Caco-2 (cell line): ENCODE measurements around the gene SP6. TPM values are rescaled to one million over a fixed set of nuclear protein-coding genes. Genes with fewer than 3 reads are reported as not detected.
A peak's percentile ranks its signal among the peaks of the same experiment; 100 is the strongest.

Source experiments
- BruUV-seq: library from RNA; stranded (reverse); fragments of 400-500 nt; replicated peaks from 2 replicates; lab custom pipeline; 2021; lab: Mats Ljungman, UMichigan
- CTCF ChIA-PET: fragments of 300-600 bp; sonication (Branson Sonifier 250); formaldehyde crosslinking; loops from one replicate; lab custom pipeline; 2022; ENCODE audit warnings: antibody characterized with exemption; lab: Charles Lee
- POLR2A ChIA-PET: fragments of 300-600 bp; sonication (Branson Sonifier 250); formaldehyde crosslinking; loops from one replicate; lab custom pipeline; 2022; ENCODE audit warnings: antibody characterized with exemption; lab: Charles Lee
- DNase-seq, 2 experiments: peaks; one replicate each; pipeline versions ENCODE4 v3.0.0 to v3.0.0-alpha.2; 2020 to 2022
- H3K27me3 ChIP-seq: replicated peaks from 2 replicates; pipeline ENCODE4 v1.6.0; 2011; ENCODE audit warnings: low read length; ENCODE audit not compliant: control insufficient read depth, insufficient read depth
- H3K36me3 ChIP-seq: 2 replicates; pipeline ENCODE4 v1.5.1; 2011; ENCODE audit warnings: low read length; ENCODE audit not compliant: control insufficient read depth, insufficient read depth
- H3K4me1 ChIP-seq: fragments of 250-450 bp; sonication (Bioruptor Pico); 2 replicates; pipeline ENCODE4 v1.5.1; 2020; ENCODE audit warnings: mild to moderate bottlenecking
- H3K4me3 ChIP-seq: 2 replicates; pipeline ENCODE4 v1.5.1; 2011; ENCODE audit warnings: low read depth, mild to moderate bottlenecking, control low read depth, low read length
- H3K9me3 ChIP-seq: fragments of 250-450 bp; sonication (Bioruptor Pico); 2 replicates; pipeline ENCODE4 v1.5.1; 2020; ENCODE audit warnings: mild to moderate bottlenecking, moderate library complexity
- H3K27ac Mint-ChIP-seq: one replicate; pipeline ENCODE4 v1.8.0; 2022; ENCODE audit warnings: mixed read lengths; ENCODE audit not compliant: unreplicated experiment
- H3K27me3 Mint-ChIP-seq: one replicate; pipeline ENCODE4 v1.8.0; 2022; ENCODE audit warnings: mixed read lengths; ENCODE audit not compliant: insufficient read depth, unreplicated experiment
- H3K36me3 Mint-ChIP-seq: one replicate; pipeline ENCODE4 v1.8.0; 2022; ENCODE audit warnings: mild to moderate bottlenecking, mixed read lengths; ENCODE audit not compliant: insufficient read depth, unreplicated experiment
- H3K4me1 Mint-ChIP-seq: one replicate; pipeline ENCODE4 v1.8.0; 2022; ENCODE audit warnings: low read depth, mixed read lengths; ENCODE audit not compliant: unreplicated experiment
- H3K4me3 Mint-ChIP-seq: one replicate; pipeline ENCODE4 v1.8.0; 2022; ENCODE audit warnings: mild to moderate bottlenecking, moderate library complexity, mixed read lengths; ENCODE audit not compliant: unreplicated experiment
- H3K9me3 Mint-ChIP-seq: one replicate; pipeline ENCODE4 v1.8.0; 2022; ENCODE audit warnings: mixed read lengths; ENCODE audit not compliant: unreplicated experiment
- intact Hi-C: fragments of 100-400 bp; cut with micrococcal nuclease; formaldehyde crosslinking; loops from one replicate; pipeline ENCODE4 v1.10.0; 2022; ENCODE audit not compliant: unreplicated experiment
- total RNA-seq: library from RNA; stranded (reverse); gene quantifications from 2 replicates; pipeline ENCODE4 v1.2.3, GENCODE V29; 2022
- TF ChIP-seq, protein P1 (sequence below), 2 experiments: fragments of 200-600 bp in 1 of 2; IDR thresholded peaks; 1 replicate in 1 of 2; 2 replicates in 1 of 2; pipeline versions ENCODE4 v1.5.1 to v1.8.0; 2011 to 2022; ENCODE audit warnings: antibody characterized with exemption in 1 of 2, control low read depth in 1 of 2, inconsistent platforms in 1 of 2, low read depth in 1 of 2, low read length in 1 of 2, mild to moderate bottlenecking in 1 of 2, moderate library complexity in 1 of 2; ENCODE audit not compliant: insufficient read depth in 1 of 2, severe bottlenecking in 1 of 2, unreplicated experiment in 1 of 2

The SP6 gene
- total RNA-seq, 1 experiment from 2014 or later, result 25.0 TPM

DNA sequence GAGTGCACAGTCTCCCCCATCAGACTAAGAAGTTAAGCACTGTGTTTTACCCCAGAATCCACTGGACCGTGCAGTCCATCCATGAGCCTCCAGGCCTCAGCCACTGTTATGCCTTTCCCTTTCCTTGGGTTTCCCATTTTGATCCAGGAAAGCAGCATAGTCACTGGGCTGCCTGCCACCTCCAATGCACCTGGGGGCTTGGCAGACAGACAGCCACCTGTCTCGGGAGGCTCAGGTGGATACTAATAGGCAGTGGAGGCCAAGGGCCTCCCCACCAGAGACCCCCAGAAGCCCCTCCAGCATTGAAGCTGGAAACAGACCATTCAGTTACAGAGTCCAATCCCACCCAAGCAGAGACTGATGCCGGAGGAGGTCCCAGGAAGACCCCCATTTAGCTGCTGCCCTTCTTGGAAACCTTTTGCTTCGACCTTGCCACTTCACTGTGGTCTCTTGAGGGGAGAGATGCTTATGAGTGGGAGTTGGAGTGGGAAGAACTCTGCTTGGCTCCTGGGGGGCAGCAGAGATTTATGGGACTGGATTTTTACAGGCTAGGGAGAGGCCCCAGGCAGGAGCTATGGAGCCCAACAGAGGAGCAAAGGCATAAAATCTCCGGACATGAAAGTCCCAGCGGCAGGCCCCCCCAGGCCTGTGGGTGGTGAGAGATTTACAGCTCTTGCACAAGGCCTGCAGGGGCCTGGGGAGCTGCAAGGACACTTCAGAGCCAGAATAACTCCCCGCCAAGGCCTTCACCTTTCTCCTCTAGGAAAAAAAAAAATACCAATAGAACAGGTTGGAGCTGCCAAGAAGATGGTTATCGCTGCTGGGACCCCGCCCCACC, 32.8 kb upstream of the SP6 start:
- BruUV-seq, result no TSS peak
- Mint-ChIP-seq H3K9me3 (no peaks in the 10 kb centered on the region), H3K36me3 (peaks cover 7% of the 10 kb centered on the region), H3K27ac (peak overlapping the region; percentile 1), H3K27me3 (no peaks in the 10 kb centered on the region), H3K4me3 (peak overlapping the region; percentile 62), H3K4me1 (peaks cover 34% of the 10 kb centered on the region)
- POLR2A ChIA-PET, result interaction anchor here (0.5 to 3.5 kb wide), 11 partner anchors 12 to 915 kb away, joined by 3 to 37 read pairs (median 5); partner anchors contain the start of genes LRRC46, MRPL10, NFE2L1 and PNPO
- no peaks in the 10 kb centered on the region for H3K36me3 ChIP-seq
- TF ChIP-seq, protein P1, sequence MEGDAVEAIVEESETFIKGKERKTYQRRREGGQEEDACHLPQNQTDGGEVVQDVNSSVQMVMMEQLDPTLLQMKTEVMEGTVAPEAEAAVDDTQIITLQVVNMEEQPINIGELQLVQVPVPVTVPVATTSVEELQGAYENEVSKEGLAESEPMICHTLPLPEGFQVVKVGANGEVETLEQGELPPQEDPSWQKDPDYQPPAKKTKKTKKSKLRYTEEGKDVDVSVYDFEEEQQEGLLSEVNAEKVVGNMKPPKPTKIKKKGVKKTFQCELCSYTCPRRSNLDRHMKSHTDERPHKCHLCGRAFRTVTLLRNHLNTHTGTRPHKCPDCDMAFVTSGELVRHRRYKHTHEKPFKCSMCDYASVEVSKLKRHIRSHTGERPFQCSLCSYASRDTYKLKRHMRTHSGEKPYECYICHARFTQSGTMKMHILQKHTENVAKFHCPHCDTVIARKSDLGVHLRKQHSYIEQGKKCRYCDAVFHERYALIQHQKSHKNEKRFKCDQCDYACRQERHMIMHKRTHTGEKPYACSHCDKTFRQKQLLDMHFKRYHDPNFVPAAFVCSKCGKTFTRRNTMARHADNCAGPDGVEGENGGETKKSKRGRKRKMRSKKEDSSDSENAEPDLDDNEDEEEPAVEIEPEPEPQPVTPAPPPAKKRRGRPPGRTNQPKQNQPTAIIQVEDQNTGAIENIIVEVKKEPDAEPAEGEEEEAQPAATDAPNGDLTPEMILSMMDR (IDR thresholded peaks at IDR 0.05; ENCODE audit: insufficient read depth in 1 of 2, low read depth in 1 of 2, low read length in 1 of 2, severe bottlenecking in 1 of 2, unreplicated experiment in 1 of 2), result peak in 1 of 2 experiments; percentile 9
- no peaks in the 10 kb centered on the region for H3K9me3 ChIP-seq
- peaks cover 55% of the 10 kb centered on the region for H3K4me1 ChIP-seq
- peak; percentile 94 to 98 for DNase-seq
- CTCF ChIA-PET, result interaction anchor here (0.8 to 15.7 kb wide), 16 partner anchors 8 to 151 kb away, joined by 3 to 904 read pairs (median 5); partner anchors contain the start of genes CDK5RAP3, LRRC46, MRPL10 and OSBPL7
- intact Hi-C loops, result loop anchor here (1.0 to 2.0 kb wide), 2 partner anchors 13 to 33 kb away; partner anchors contain the start of gene SP6
- no peak overlapping the region for H3K4me3 ChIP-seq
- H3K27me3 ChIP-seq, result no peaks in the 10 kb centered on the region

DNA sequence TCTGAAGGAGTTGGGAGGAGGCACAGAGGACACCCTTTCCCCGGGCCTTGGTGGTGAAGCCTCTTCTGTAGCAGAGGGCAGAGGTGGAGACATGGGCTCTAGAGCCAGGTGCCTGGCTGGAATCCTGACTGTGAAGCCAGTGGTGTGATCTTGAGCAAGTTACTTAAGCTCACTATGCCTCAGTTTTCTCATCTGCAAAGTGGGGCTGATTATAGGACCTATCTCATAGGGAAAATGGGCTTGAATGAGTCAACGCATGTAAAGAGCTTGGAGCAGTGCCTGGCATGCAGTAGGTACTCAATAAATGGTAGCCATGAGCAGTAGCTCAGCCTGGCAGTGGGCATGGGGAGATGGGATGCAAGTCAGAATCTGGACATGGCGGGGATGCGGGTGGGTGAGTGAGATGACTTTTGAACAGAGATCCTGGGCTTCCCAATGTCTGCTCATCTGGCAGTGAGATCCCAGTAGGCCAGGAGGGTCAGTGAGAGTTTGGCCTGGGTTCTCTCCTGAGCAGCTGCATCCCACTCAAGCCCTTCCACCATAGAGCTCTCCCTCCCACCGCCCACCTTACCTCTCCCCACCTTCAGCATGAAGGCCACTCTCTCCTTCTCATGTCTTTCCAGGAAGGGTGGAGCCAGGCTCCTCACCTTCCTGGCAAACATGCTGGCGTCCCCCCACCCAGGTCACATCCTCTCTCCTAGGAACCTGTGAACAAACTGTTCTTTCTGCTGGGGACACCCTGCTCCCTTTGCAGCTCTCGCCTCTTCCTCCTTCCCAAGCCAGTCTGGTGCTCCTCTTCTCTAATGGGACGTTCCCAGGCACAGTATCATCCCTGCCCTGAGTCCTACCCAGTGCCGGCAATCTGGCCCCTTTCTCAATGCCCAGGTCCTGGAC, 32.0 kb upstream of the SP6 start:
- POLR2A ChIA-PET, result interaction anchor here (0.5 to 3.2 kb wide), 3 partner anchors 31 to 165 kb away, joined by 5 to 14 read pairs (median 9); partner anchors contain the start of genes LRRC46, MRPL10 and NFE2L1
- no peak overlapping the region for H3K4me3 Mint-ChIP-seq
- H3K4me1 ChIP-seq, result peaks cover 64% of the 10 kb centered on the region
- peaks cover 41% of the 10 kb centered on the region for H3K4me1 Mint-ChIP-seq
- no peak overlapping the region for H3K4me3 ChIP-seq
- H3K27ac Mint-ChIP-seq, result peak overlapping the region; percentile 1
- no peaks in the 10 kb centered on the region for H3K9me3 Mint-ChIP-seq
- H3K27me3 Mint-ChIP-seq, result no peaks in the 10 kb centered on the region
- no peaks in the 10 kb centered on the region for H3K9me3 ChIP-seq
- peaks cover 7% of the 10 kb centered on the region for H3K36me3 Mint-ChIP-seq
- no peaks in the 10 kb centered on the region for H3K27me3 ChIP-seq
- no TSS peak for BruUV-seq
- CTCF ChIA-PET, result interaction anchor here (0.6 to 15.7 kb wide), 5 partner anchors 11 to 556 kb away, joined by 3 to 904 read pairs (median 18); partner anchors contain the start of genes LRRC46, MRPL10, SCRN2 and SP2
- intact Hi-C loops, result no loop called here
- DNase-seq, result no peak
- no peaks in the 10 kb centered on the region for H3K36me3 ChIP-seq
- TF ChIP-seq, protein P1 (IDR thresholded peaks at IDR 0.05; ENCODE audit: insufficient read depth in 1 of 2, low read depth in 1 of 2, low read length in 1 of 2, severe bottlenecking in 1 of 2, unreplicated experiment in 1 of 2), result no peak
